Karpas-422 (cell line): ENCODE results near the gene MTTP. TPM values are rescaled to one million over a fixed set of nuclear protein-coding genes. Genes with fewer than 3 reads are reported as not detected.
A peak's percentile ranks its signal among the peaks of the same experiment; 100 is the strongest.

ENCODE experiments used
- DNase-seq: peaks from one replicate; pipeline ENCODE4 v3.0.0-alpha.2; 2015
- H2AFZ ChIP-seq: fragments of 200-600 bp; sonication (generic); 2 replicates; pipeline ENCODE4 v1.6.1; 2014; ENCODE audit warnings: antibody characterized with exemption, low read length, mixed read lengths
- H3K27ac ChIP-seq: fragments of 200-600 bp; sonication (generic); 2 replicates; pipeline ENCODE4 v1.5.1; 2014; ENCODE audit warnings: mild to moderate bottlenecking, low read length, moderate library complexity
- H3K27me3 ChIP-seq: fragments of 200-600 bp; sonication (generic); 2 replicates; pipeline ENCODE4 v1.6.1; 2014; ENCODE audit warnings: low read length, mixed read lengths
- H3K36me3 ChIP-seq: fragments of 200-600 bp; sonication (generic); 2 replicates; pipeline ENCODE4 v1.6.1; 2014; ENCODE audit warnings: low read length, mixed read lengths; ENCODE audit not compliant: insufficient read depth
- H3K4me1 ChIP-seq: fragments of 200-600 bp; sonication (generic); 2 replicates; pipeline ENCODE4 v1.6.1; 2014; ENCODE audit warnings: mild to moderate bottlenecking, low read length, mixed read lengths
- H3K4me2 ChIP-seq: fragments of 200-600 bp; sonication (generic); 2 replicates; pipeline ENCODE4 v1.6.1; 2014; ENCODE audit warnings: low read length, low read depth, mild to moderate bottlenecking; ENCODE audit not compliant: poor library complexity, severe bottlenecking
- H3K4me3 ChIP-seq: fragments of 200-600 bp; sonication (generic); 2 replicates; pipeline ENCODE4 v1.5.1; 2014; ENCODE audit warnings: mild to moderate bottlenecking, antibody characterized with exemption, low read length, mixed read lengths
- H3K79me2 ChIP-seq: fragments of 200-600 bp; sonication (generic); 2 replicates; pipeline ENCODE4 v1.6.1; 2014; ENCODE audit warnings: mild to moderate bottlenecking, low read length, mixed read lengths
- H3K9ac ChIP-seq: fragments of 200-600 bp; sonication (generic); 2 replicates; pipeline ENCODE4 v1.6.0; 2014; ENCODE audit warnings: low read length
- H3K9me2 ChIP-seq: fragments of 200-600 bp; sonication (generic), shearing (Covaris generic); replicated peaks from 2 replicates; pipeline ENCODE4 v1.6.0; 2014; ENCODE audit warnings: mild to moderate bottlenecking, low read length, moderate library complexity; ENCODE audit not compliant: insufficient read depth
- H3K9me3 ChIP-seq: fragments of 300-700, 200-600 bp; sonication (generic); 2 replicates; pipeline ENCODE4 v1.6.1; 2014; ENCODE audit warnings: low read length, mixed read lengths
- H4K20me1 ChIP-seq: fragments of 200-600 bp; sonication (generic); 2 replicates; pipeline ENCODE4 v1.6.1; 2014; ENCODE audit warnings: mild to moderate bottlenecking, antibody characterized with exemption, low read length, low read depth; ENCODE audit not compliant: insufficient read depth
- total RNA-seq: library from RNA; depleted of rRNA; stranded (reverse); fragments of >200 nt; shearing (Covaris generic); gene quantifications from 2 replicates; pipeline ENCODE4 v1.2.3, GENCODE V29; 2014; ENCODE audit warnings: low replicate concordance

MTTP gene
- total RNA-seq, 1 experiment from 2014 or later, result 0.22 TPM

GRCh38 chr4:99624141-99624719 is 49.6 kb downstream of the MTTP start:
- Histone ChIP-seq H3K9me3 (no peaks in the 10 kb centered on the region), H2AFZ (no peak overlapping the region), H3K4me1 (peaks cover 3% of the 10 kb centered on the region; the same call in 1 of the 2 replicates), H3K79me2 (no peaks in the 10 kb centered on the region), H4K20me1 (no peaks in the 10 kb centered on the region), H3K27me3 (no peaks in the 10 kb centered on the region), H3K27ac (no peak overlapping the region), H3K9ac (no peak overlapping the region), H3K36me3 (no peaks in the 10 kb centered on the region), H3K4me3 (no peak overlapping the region), H3K9me2 (no peaks in the 10 kb centered on the region), H3K4me2 (no peak overlapping the region)
- DNase-seq, result no peak

DNA sequence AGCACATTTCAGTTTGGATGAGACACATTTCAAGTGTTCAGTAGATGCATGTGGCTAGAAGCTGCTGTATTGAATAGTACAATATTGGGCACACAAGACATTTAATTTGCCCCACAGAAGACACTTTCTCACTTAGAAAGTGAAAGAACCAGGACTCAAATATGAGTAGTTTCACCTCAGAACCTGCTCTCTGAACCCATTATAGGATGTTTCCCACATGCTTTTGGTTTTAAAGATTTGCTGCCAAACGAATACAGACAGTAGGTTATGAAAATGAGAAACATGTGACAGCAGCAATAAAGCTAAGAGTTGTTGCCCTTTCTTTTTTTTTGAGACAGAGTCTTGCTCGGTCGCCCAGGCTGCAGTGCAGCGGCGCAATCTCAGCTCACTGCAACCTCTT is 50.7 kb downstream of the MTTP start:
- Histone ChIP-seq H3K36me3 (no peaks in the 10 kb centered on the region), H2AFZ (no peak overlapping the region), H3K4me3 (no peak overlapping the region), H3K27me3 (no peaks in the 10 kb centered on the region; the same call in 1 of the 2 replicates), H3K4me2 (no peak overlapping the region), H3K4me1 (peaks cover 9% of the 10 kb centered on the region), H3K27ac (no peak overlapping the region), H3K9ac (no peak overlapping the region), H3K9me3 (no peaks in the 10 kb centered on the region), H3K9me2 (no peaks in the 10 kb centered on the region), H3K79me2 (no peaks in the 10 kb centered on the region), H4K20me1 (no peaks in the 10 kb centered on the region)
- no peak for DNase-seq

- H3K36me3 ChIP-seq, result no peaks in the 10 kb centered on the region
- no peak overlapping the region for H3K4me3 ChIP-seq
- no peaks in the 10 kb centered on the region for H3K9me2 ChIP-seq
- H3K9me3 ChIP-seq, result no peaks in the 10 kb centered on the region
- no peak overlapping the region for H3K9ac ChIP-seq
- no peak overlapping the region for H3K4me2 ChIP-seq
- no peak overlapping the region for H3K27ac ChIP-seq
- H3K79me2 ChIP-seq, result no peaks in the 10 kb centered on the region
- H4K20me1 ChIP-seq, result no peaks in the 10 kb centered on the region
- H3K4me1 ChIP-seq, result peaks cover 27% of the 10 kb centered on the region
- no peak for DNase-seq
- H2AFZ ChIP-seq, result no peak overlapping the region
- no peaks in the 10 kb centered on the region; the same call in 1 of the 2 replicates for H3K27me3 ChIP-seq
Measured at GRCh38 chr4:99628040-99628439, 53.4 kb downstream of the MTTP start.

DNA sequence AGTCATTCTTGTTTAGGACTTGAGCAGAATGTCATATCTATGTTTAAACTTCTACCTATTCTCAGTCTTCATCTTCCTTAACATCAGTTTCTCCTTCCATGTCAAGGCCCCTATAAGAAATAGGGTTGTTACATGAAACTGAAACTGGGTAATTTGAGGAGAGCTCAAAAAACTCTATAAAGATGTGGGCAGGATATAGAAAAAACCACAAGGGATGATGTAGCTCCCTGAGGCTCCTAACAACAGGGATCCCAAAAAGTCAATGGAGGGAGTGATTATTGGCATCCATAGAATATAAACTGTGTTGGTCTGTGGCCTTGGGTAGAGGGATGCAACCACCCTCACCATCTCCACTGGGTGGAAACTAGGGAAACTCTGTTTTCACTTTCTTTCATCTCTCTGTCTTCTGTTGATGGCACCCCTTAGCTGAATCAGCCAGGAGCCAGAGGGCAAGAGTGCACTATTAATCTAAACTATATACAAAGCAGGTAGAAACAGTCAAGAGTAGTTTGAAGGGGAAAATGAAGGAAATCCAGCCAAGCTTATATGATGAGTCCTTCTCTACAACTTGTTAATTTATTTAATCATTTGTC is 55.4 kb downstream of the MTTP start:
- Histone ChIP-seq H3K9me3 (no peaks in the 10 kb centered on the region), H3K79me2 (no peaks in the 10 kb centered on the region)

GRCh38 chr4:99630857-99631360 is 56.3 kb downstream of the MTTP start:
- no peaks in the 10 kb centered on the region; the same call in 1 of the 2 replicates for H3K27me3 ChIP-seq
- H3K79me2 ChIP-seq, result no peaks in the 10 kb centered on the region
- no peaks in the 10 kb centered on the region for H3K9me3 ChIP-seq
- H3K36me3 ChIP-seq, result no peaks in the 10 kb centered on the region
- no peak for DNase-seq
- no peak overlapping the region for H2AFZ ChIP-seq
- no peak overlapping the region for H3K4me3 ChIP-seq
- no peak overlapping the region for H3K9ac ChIP-seq
- H3K4me1 ChIP-seq, result peaks cover 50% of the 10 kb centered on the region
- H4K20me1 ChIP-seq, result no peaks in the 10 kb centered on the region
- H3K4me2 ChIP-seq, result no peak overlapping the region
- H3K9me2 ChIP-seq, result no peaks in the 10 kb centered on the region
- no peak overlapping the region for H3K27ac ChIP-seq

More for the DNA sequence above, 55.4 kb downstream of the MTTP start:
- no peaks in the 10 kb centered on the region for H3K9me2 ChIP-seq
- H3K4me2 ChIP-seq, result no peak overlapping the region
- H3K4me1 ChIP-seq, result peaks cover 42% of the 10 kb centered on the region
- no peak overlapping the region for H3K27ac ChIP-seq
- no peak overlapping the region for H2AFZ ChIP-seq
- no peak overlapping the region for H3K9ac ChIP-seq
- no peak for DNase-seq
- H3K27me3 ChIP-seq, result no peaks in the 10 kb centered on the region; the same call in 1 of the 2 replicates
- H4K20me1 ChIP-seq, result no peaks in the 10 kb centered on the region
- no peaks in the 10 kb centered on the region for H3K36me3 ChIP-seq
- no peak overlapping the region for H3K4me3 ChIP-seq

DNA sequence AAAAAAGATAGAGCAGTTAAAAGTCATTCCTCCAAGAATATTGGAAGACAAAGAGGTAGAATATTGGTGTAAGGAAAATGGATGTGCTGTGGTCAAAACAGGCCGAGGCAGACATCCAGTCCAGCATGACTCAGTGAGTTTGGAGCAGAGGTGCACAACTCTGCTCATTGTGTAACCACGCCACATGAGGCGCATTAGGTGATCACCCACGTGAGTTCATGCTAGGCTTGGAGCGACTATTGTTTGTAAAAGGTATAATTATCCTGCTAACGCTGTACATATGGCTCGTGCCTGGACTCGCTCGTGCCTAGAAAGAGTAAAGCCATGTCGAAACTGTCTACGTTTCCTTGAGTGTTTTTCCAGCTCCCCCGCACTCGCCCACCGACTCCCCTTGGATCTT is 59.1 kb downstream of the MTTP start:
- peaks cover 78% of the 10 kb centered on the region for H3K4me1 ChIP-seq
- no peaks in the 10 kb centered on the region for H3K9me2 ChIP-seq
- H3K4me3 ChIP-seq, result no peak overlapping the region
- H3K9ac ChIP-seq, result no peak overlapping the region
- no peaks in the 10 kb centered on the region; the same call in 1 of the 2 replicates for H3K27me3 ChIP-seq
- H3K27ac ChIP-seq, result peak overlapping the region; percentile 55; the same call in 1 of the 2 replicates
- H4K20me1 ChIP-seq, result no peaks in the 10 kb centered on the region
- no peaks in the 10 kb centered on the region for H3K79me2 ChIP-seq
- no peaks in the 10 kb centered on the region for H3K9me3 ChIP-seq
- no peak for DNase-seq
- peak overlapping the region; percentile 46 for H3K4me2 ChIP-seq
- no peaks in the 10 kb centered on the region for H3K36me3 ChIP-seq
- no peak overlapping the region for H2AFZ ChIP-seq

GRCh38 chr4:99634742-99635360 is 60.2 kb downstream of the MTTP start:
- Histone ChIP-seq H3K27ac (peak overlapping the region; percentile 63), H3K79me2 (no peaks in the 10 kb centered on the region), H3K4me3 (no peak overlapping the region), H3K9ac (no peak overlapping the region), H3K27me3 (no peaks in the 10 kb centered on the region; the same call in 1 of the 2 replicates), H3K9me3 (no peaks in the 10 kb centered on the region), H3K9me2 (no peaks in the 10 kb centered on the region), H3K4me2 (peak overlapping the region; percentile 29), H4K20me1 (no peaks in the 10 kb centered on the region), H3K4me1 (peaks cover 84% of the 10 kb centered on the region), H2AFZ (no peak overlapping the region), H3K36me3 (no peaks in the 10 kb centered on the region)
- peak; percentile 64 for DNase-seq

DNA sequence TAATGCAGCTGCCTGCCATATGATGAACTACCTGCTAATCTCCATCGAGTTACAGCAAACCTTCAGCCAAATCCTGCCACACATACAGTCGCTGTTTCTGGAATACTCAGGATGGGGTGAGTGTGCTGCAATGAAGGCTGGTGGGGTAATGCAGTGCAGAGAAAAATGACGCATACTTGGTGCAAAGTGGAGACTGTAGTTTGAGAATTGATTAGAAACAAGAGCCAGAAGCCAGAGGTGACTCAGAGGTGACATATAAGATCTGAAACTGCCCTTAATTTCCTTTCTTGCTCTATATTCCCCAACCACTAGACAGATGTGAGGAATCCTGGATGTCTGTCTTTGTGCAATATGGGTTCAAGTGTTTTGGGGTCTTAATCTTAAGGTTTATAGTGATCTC is 61.0 kb downstream of the MTTP start:
- Histone ChIP-seq H3K27me3 (no peaks in the 10 kb centered on the region), H3K9me2 (no peaks in the 10 kb centered on the region), H3K4me1 (peaks cover 80% of the 10 kb centered on the region), H2AFZ (no peak overlapping the region), H3K4me2 (no peak overlapping the region), H3K9me3 (no peaks in the 10 kb centered on the region), H3K4me3 (no peak overlapping the region), H4K20me1 (no peaks in the 10 kb centered on the region), H3K79me2 (no peaks in the 10 kb centered on the region), H3K27ac (0 out of 2 replicates have a peak overlapping the region, but pooled peaks have one; percentile 63), H3K9ac (no peak overlapping the region), H3K36me3 (no peaks in the 10 kb centered on the region)
- no peak for DNase-seq
